H1 (cell line): ENCODE data around the gene ACTG1.

ENCODE experiments used
- CEBPB ChIP-seq: IDR thresholded peaks from 2 replicates; pipeline ENCODE4 v1.6.1; 2012; ENCODE audit warnings: low read depth, low read length
- EZH2 ChIP-seq: fragments of 200-600 bp; sonication (generic); IDR thresholded peaks from 2 replicates; pipeline ENCODE4 v1.7.1; 2012; ENCODE audit warnings: low read depth, mild to moderate bottlenecking, moderate library complexity, low read length, inconsistent platforms; ENCODE audit not compliant: severe bottlenecking
- RAD21 ChIP-seq, 2 experiments: IDR thresholded peaks in 1 of 2; conservative IDR thresholded peaks in 1 of 2; 2 replicates each; pipeline ENCODE4 v1.6.1; 2011; ENCODE audit warnings: low read depth in 2 of 2, low read length in 2 of 2, improper control_type of control experiment in 1 of 2, inconsistent platforms in 1 of 2, mild to moderate bottlenecking in 1 of 2, moderate library complexity in 1 of 2
- SP1 ChIP-seq: IDR thresholded peaks from 2 replicates; pipeline ENCODE4 v1.6.1; 2011; ENCODE audit warnings: low read depth, low read length
- TF ChIP-seq, protein P1 (sequence below), 3 experiments: IDR thresholded peaks; 1 replicate in 2 of 3; 2 replicates in 1 of 3; pipeline versions ENCODE4 v1.5.1 to v1.6.1; 2011; ENCODE audit warnings: low read length in 3 of 3, mild to moderate bottlenecking in 3 of 3, inconsistent platforms in 2 of 3, low read depth in 1 of 3, moderate library complexity in 1 of 3; ENCODE audit not compliant: insufficient read depth in 1 of 3; ENCODE audit errors: control extremely low read depth in 1 of 3
- TF ChIP-seq, protein P2 (sequence below): IDR thresholded peaks from 2 replicates; pipeline ENCODE4 v1.6.1; 2012; ENCODE audit warnings: inconsistent platforms

DNA sequence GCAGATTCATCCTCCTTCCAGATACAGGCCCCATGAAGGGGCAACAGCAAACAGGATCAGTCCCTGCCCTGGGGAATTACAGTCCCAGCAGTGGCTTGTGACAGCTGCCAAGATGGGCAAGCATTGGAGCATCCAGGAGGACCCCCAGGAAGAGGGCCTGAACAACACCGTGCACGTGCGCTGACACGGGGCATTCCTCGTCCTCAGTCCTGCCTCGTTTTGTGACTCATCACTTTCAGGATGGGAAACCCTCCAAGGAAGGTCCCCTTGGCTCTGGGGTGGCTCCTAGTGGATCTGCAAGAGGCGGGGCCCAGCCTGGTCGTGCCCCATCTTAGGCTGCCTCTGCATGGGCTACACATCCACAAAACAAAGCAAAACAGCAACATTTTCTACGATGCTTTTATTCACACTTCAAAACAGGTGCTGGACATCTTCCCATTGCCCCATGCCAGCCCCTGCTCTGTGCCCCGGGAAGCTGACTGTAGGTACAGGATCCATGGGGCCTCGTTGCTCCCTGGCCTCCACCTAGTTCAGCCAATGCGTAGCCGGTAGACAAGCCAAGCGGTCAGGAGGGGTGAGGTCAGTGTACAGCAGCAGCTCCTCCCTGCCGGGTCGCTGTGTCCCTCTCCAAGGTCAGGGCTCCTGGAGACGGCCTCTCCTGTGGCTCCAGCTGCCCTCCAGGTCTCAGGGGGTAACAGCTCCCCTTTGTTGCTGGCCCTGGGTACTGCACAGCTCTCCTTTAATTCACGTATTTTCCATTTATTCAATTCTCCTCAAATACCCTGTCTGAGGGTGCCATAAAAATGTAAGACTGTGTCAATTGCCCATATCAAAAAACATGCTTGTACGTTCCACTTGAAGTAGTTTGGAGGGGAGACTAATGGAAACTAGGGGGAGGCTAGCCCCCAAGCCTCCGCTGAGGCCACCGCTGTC lies 32.2 kb downstream of the ACTG1 start:
- TF ChIP-seq, protein P1, sequence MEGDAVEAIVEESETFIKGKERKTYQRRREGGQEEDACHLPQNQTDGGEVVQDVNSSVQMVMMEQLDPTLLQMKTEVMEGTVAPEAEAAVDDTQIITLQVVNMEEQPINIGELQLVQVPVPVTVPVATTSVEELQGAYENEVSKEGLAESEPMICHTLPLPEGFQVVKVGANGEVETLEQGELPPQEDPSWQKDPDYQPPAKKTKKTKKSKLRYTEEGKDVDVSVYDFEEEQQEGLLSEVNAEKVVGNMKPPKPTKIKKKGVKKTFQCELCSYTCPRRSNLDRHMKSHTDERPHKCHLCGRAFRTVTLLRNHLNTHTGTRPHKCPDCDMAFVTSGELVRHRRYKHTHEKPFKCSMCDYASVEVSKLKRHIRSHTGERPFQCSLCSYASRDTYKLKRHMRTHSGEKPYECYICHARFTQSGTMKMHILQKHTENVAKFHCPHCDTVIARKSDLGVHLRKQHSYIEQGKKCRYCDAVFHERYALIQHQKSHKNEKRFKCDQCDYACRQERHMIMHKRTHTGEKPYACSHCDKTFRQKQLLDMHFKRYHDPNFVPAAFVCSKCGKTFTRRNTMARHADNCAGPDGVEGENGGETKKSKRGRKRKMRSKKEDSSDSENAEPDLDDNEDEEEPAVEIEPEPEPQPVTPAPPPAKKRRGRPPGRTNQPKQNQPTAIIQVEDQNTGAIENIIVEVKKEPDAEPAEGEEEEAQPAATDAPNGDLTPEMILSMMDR (IDR thresholded peaks at IDR 0.05; ENCODE audit: control extremely low read depth in 1 of 3, insufficient read depth in 1 of 3, low read depth in 1 of 3, low read length in 3 of 3) = peak in 1 of 3 experiments; percentile 8; a peak in 1 of 4 replicates
- TF ChIP-seq SP1 = no peak
- TF ChIP-seq EZH2 = no peak
- TF ChIP-seq RAD21 (IDR thresholded peaks at IDR 0.05 in 1 of 2, conservative IDR thresholded peaks at IDR 0.05 in 1 of 2; ENCODE audit: low read depth in 2 of 2, low read length in 2 of 2) = peak in 1 of 2 experiments; percentile 27; a peak in 1 of 4 replicates
- no peak for TF ChIP-seq CEBPB
- TF ChIP-seq, protein P2, sequence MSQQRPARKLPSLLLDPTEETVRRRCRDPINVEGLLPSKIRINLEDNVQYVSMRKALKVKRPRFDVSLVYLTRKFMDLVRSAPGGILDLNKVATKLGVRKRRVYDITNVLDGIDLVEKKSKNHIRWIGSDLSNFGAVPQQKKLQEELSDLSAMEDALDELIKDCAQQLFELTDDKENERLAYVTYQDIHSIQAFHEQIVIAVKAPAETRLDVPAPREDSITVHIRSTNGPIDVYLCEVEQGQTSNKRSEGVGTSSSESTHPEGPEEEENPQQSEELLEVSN = no peak
